KOPT-K1 (cell line): Measurements from ENCODE around the gene MGME1.
"Not testable (repeated sequence)": the region's sequence is repeated elsewhere in the genome, so short reads cannot be mapped to it uniquely, and the experiment has no call there.

Source experiments
- H3K27ac ChIP-seq: fragments of 200-600 bp; sonication (generic); 2 replicates; pipeline ENCODE4 v1.5.1; 2016; ENCODE audit warnings: antibody characterized with exemption, mild to moderate bottlenecking, low read depth, low read length; ENCODE audit not compliant: poor library complexity, severe bottlenecking
- H3K36me3 ChIP-seq: fragments of 200-600 bp; sonication (generic); 2 replicates; pipeline ENCODE4 v1.5.1; 2017; ENCODE audit warnings: antibody characterized with exemption, mild to moderate bottlenecking, low read length, moderate library complexity; ENCODE audit not compliant: insufficient read depth
- H3K9me3 ChIP-seq: fragments of 200-600 bp; sonication (generic); 2 replicates; pipeline ENCODE4 v1.5.1; 2017; ENCODE audit warnings: antibody characterized with exemption, low read length, mild to moderate bottlenecking; ENCODE audit not compliant: insufficient read depth, poor library complexity, severe bottlenecking

The MGME1 gene

GRCh38 chr20:18007534-18008292 is 38.9 kb downstream of the MGME1 start:
- no peak overlapping the region for H3K27ac ChIP-seq
- H3K9me3 ChIP-seq: no peaks in the 10 kb centered on the region
- no peaks in the 10 kb centered on the region for H3K36me3 ChIP-seq

DNA sequence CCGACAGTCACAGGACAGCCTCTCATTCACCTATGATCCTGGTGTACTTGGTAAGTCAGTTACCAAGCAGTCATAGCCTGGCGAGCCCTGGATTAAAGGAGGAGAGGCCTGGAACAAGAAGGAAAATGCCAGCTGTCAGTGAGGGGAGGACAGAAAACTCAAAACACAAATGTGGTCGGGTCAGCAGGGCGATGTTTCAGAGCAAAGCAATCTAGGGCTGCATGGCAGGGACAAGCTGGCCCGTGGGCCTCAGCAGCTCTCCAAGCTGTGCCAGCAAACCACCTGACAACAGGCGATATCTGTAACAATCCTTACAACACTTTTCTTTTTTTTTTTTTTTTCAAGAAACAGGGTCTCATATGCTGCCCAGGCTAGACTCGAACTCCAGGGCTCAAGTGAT is 40.3 kb downstream of the MGME1 start:
- no peaks in the 10 kb centered on the region for H3K36me3 ChIP-seq
- H3K9me3 ChIP-seq: no peaks in the 10 kb centered on the region
- H3K27ac ChIP-seq: no peak overlapping the region

GRCh38 chr20:18011482-18011881 is 42.7 kb downstream of the MGME1 start:
- H3K27ac ChIP-seq: no peak overlapping the region
- H3K36me3 ChIP-seq: no peaks in the 10 kb centered on the region
- no peaks in the 10 kb centered on the region for H3K9me3 ChIP-seq

GRCh38 chr20:18011951-18012645 is 43.3 kb downstream of the MGME1 start:
- H3K27ac ChIP-seq: no peak overlapping the region

DNA sequence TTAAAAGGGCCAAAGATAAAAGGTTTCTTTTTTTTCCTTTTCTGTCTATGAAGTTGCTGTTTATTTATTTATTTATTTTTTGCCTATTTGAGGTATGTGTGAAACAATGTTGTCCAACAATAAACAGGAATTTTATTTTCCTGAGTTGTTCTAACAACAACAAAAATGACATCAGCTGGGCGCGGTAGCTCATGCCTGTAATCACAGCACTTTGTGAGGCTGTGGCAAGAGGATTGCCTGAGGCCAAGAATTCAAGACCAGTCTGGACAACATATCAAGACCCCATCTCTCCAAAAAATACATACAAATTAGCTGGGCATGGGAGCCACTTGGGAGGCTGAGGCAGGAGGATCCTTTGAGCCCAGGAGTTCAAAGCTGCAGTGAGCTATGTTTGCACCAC is 44.1 kb downstream of the MGME1 start:
- Histone ChIP-seq H3K9me3 (no peaks in the 10 kb centered on the region), H3K36me3 (no peaks in the 10 kb centered on the region), H3K27ac (no peak overlapping the region)

More at GRCh38 chr20:18011951-18012645, 43.3 kb downstream of the MGME1 start:
- no peaks in the 10 kb centered on the region for H3K36me3 ChIP-seq
- H3K9me3 ChIP-seq: no peaks in the 10 kb centered on the region

DNA sequence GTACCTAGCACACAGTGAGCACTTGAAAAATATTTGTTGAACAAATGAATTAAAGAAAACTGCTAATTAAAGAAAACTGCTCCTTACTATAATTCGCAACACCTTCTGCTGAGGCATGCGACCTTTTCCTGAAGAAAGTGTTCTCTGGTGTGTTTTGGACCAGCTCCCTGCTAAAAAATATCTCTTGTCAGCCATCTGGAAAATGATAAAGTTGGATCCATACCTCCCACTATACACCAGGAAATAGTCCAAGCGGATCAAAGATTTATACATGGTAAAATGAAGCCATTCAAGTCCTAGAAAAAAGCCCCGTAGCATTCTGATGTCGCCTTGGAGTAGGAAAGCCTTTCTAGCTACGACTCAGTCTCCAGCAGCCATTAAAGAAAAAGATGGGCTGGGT is 45.6 kb downstream of the MGME1 start:
- H3K9me3 ChIP-seq: no peaks in the 10 kb centered on the region
- H3K27ac ChIP-seq: no peak overlapping the region
- no peaks in the 10 kb centered on the region for H3K36me3 ChIP-seq

- Histone ChIP-seq H3K9me3 (no peaks in the 10 kb centered on the region), H3K36me3 (no peaks in the 10 kb centered on the region), H3K27ac (no peak overlapping the region)
Measured at GRCh38 chr20:18016772-18017171, 48.0 kb downstream of the MGME1 start.

GRCh38 chr20:18018100-18018499 is 49.3 kb downstream of the MGME1 start:
- no peaks in the 10 kb centered on the region for H3K9me3 ChIP-seq
- no peaks in the 10 kb centered on the region for H3K36me3 ChIP-seq
- no peak overlapping the region for H3K27ac ChIP-seq

DNA sequence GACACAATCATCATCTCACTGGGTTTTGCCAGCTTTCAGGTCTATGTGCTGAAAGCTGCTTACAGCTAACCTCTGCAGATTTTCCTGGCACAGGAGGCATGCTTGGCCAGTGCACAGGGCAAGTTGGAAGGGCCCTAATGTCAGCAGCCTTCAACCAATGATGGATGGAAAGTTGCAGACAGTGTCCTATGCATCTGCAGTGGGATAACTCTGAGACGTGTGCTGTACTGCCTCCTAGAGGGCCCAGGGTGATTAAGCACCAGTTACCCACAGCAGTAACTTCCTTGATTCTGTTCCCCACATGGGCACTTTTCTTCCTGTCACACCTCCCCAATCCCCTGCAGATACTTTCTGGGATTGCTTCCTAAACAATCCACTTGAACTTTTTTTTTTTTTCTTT is 50.2 kb downstream of the MGME1 start:
- Histone ChIP-seq H3K36me3 (no peaks in the 10 kb centered on the region), H3K27ac (no peak overlapping the region), H3K9me3 (no peaks in the 10 kb centered on the region)

DNA sequence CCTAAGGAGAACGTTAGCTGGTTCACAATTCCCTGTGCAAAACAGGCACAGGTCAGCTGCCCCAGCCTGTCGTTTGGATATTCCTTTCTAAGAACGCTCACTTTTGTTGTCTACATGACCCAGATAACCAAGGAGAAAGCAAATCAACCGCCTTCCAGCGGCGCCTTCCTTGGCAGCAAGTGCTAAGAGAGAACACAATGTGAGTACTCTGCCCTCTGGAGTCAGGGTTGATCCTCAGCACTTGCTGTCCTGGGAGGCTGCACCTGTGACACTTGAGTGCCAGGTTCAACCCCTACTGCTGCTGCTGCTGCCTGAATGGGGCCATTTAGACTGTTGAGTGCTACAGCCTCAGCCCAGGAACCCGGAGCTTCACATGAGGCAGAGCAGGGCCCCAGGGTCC is 52.1 kb downstream of the MGME1 start:
- Histone ChIP-seq H3K9me3 (no peaks in the 10 kb centered on the region), H3K27ac (no peak overlapping the region), H3K36me3 (no peaks in the 10 kb centered on the region)

DNA sequence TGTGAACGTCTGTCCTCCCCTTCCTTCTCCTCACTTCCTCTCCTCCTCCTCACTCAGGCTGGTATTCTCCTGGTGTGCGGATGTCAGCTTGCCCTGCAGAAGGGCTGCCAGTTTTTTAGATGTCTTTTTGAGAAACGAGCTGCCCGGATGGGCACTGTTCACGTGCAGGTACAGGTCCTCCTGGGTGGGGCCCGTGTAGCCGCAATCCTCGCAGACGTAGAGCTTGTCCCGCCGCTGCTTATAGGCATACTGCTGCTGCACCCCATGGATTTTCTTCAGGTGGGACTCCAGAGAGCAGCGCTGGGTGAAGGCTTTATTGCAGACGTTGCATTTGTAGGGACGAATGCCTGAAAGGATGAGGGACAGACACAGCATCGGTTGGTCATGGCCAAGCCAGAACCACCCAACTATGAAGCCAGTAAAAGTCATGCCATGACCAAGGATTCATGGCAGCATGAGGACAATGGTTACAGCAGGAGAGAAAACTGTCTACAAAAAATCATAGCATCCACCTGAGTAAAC is 55.8 kb downstream of the MGME1 start:
- no peaks in the 10 kb centered on the region for H3K9me3 ChIP-seq
- no peak overlapping the region for H3K27ac ChIP-seq

DNA sequence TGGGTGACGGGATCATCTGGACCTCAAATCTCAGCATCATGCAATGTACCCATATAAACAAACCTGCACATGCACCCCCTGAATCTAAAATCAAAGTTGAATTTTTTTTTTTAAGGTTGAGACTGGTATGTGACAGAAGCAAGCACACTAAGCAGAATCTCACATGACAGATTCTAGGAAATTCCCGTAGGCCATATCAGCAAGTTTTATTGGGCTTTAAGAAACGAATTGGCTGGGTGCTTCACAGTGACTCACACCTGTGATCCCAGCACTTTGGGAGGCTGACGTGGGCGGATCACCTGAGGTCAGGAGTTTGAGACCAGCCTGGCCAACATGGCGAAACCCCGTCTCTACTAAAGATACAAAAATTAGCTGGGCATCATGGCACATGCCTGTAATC is 58.2 kb downstream of the MGME1 start:
- not testable (repeated sequence) for H3K9me3 ChIP-seq, H3K27ac ChIP-seq, H3K36me3 ChIP-seq

More for the DNA sequence above, 55.8 kb downstream of the MGME1 start:
- no peaks in the 10 kb centered on the region for H3K36me3 ChIP-seq

- Histone ChIP-seq H3K9me3 (no peaks in the 10 kb centered on the region), H3K27ac (no peak overlapping the region), H3K36me3 (no peaks in the 10 kb centered on the region)
Measured at GRCh38 chr20:18030020-18030419, 61.2 kb downstream of the MGME1 start.

GRCh38 chr20:18031050-18031449 is 62.2 kb downstream of the MGME1 start:
- Histone ChIP-seq H3K27ac (no peak overlapping the region), H3K36me3 (no peaks in the 10 kb centered on the region), H3K9me3 (no peaks in the 10 kb centered on the region)

DNA sequence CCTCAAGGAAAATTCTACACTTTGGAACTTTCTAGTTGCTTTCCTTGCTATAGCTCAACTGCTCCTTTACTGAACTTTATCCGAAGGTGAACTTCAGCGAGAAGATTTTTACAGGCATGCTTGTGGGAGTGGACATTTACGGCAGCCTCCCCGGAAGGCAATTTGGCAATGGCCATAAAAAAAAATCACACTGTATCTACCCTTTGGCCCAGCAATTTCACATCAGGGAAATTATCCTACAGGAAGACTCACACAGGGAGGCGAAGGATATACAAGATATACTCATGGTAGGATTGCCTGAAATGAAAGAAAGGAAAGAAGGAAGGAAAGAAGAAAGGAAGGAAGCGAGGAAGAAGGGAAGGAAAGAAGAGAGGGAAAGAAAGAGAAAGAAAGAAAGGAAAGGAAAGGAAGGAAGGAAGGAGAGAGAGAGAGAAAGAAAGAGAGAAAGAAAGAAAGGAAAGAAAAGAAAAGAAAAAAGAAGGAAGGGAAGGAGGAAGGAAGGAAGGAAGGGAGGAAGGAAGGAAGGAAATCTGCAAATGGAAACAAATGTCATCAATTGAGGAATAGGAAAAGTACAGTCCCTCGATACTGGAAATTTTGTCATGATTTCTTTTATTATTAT is 63.2 kb downstream of the MGME1 start:
- Histone ChIP-seq H3K9me3 (no peaks in the 10 kb centered on the region), H3K36me3 (no peaks in the 10 kb centered on the region), H3K27ac (no peak overlapping the region)
